Progenitor cell of endocrine pancreas (in vitro differentiated cells): Measurements from ENCODE around the gene FUBP1. TPM values are rescaled to one million over a fixed set of nuclear protein-coding genes. Genes with fewer than 3 reads are reported as not detected.
"Not testable (repeated sequence)": the region's sequence is repeated elsewhere in the genome, so short reads cannot be mapped to it uniquely, and the experiment has no call there.

Source experiments
- DNase-seq: peaks from one replicate; pipeline ENCODE4 v3.0.0; 2021; ENCODE audit warnings: low spot score; ENCODE audit not compliant: unreplicated experiment
- H3K27ac Mint-ChIP-seq: 2 replicates; pipeline ENCODE4 v1.8.0; 2021; ENCODE audit warnings: mild to moderate bottlenecking, moderate library complexity, mixed read lengths
- H3K27me3 Mint-ChIP-seq: 2 replicates; pipeline ENCODE4 v1.8.0; 2021; ENCODE audit warnings: mixed read lengths
- H3K36me3 Mint-ChIP-seq: 2 replicates; pipeline ENCODE4 v1.8.0; 2022; ENCODE audit warnings: mixed read lengths; ENCODE audit not compliant: insufficient read depth
- H3K4me1 Mint-ChIP-seq: 2 replicates; pipeline ENCODE4 v1.8.0; 2021; ENCODE audit warnings: low read depth, mixed read lengths
- H3K4me3 Mint-ChIP-seq: 2 replicates; pipeline ENCODE4 v1.8.0; 2021; ENCODE audit warnings: low read depth, mild to moderate bottlenecking, moderate library complexity, mixed read lengths
- H3K9me3 Mint-ChIP-seq: 2 replicates; pipeline ENCODE4 v1.8.0; 2021; ENCODE audit warnings: low read depth, mixed read lengths
- CTCF ChIP-seq: fragments of 200-600 bp; sonication (generic); IDR thresholded peaks from one replicate; pipeline ENCODE4 v1.5.0; 2021; ENCODE audit warnings: antibody characterized with exemption, mild to moderate bottlenecking; ENCODE audit not compliant: unreplicated experiment
- total RNA-seq: library from RNA; stranded (reverse); gene quantifications from 2 replicates; pipeline ENCODE4 v1.2.1, GENCODE V29; 2021

Gene FUBP1
- total RNA-seq, 1 donor from 2014 or later = 259 TPM

DNA sequence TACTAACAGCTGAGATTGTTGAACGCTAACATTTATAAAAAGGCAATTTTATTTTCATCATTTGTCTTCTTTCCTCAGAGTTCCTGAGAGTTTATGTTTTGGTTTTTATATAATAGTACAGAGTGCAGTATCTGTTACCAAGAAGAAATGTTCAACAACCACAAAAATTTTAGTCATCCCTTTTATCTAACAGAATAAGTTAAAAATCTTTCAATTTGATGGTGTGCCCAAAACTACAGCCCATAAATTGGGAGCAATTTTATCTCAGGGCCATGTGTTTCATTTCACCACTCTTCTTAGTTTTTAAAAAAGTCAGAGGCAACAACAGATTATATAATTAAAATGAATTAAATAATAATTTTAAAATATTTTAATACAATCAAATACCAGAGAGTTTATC is 53.4 kb downstream of the FUBP1 start:
- H3K4me3 Mint-ChIP-seq = no peak overlapping the region
- DNase-seq = no peak
- no peak for TF ChIP-seq CTCF

DNA sequence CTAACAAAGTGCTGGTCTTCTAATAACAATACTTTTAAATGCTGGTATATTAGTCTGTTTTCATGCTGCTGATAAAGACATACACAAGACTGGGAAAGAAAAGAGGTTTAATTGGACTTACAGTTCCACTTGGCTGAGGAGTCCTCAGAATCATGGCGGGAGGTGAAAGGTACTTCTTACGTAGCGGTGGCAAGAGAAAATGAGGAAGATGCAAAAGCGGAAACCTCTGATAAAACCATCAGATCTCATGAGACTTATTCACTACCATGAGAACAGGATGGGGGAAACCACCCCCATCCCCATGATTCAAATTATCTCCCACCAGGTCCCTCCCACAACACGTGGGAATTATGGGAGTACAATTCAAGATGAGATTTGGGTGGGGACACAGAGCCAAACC is 60.0 kb downstream of the FUBP1 start:
- not testable (repeated sequence) for H3K4me1 Mint-ChIP-seq, DNase-seq, H3K27ac Mint-ChIP-seq, H3K4me3 Mint-ChIP-seq, H3K27me3 Mint-ChIP-seq, H3K9me3 Mint-ChIP-seq
- H3K36me3 Mint-ChIP-seq = peaks cover 12% of the 10 kb centered on the region

More for the DNA sequence above, 53.4 kb downstream of the FUBP1 start:
- Mint-ChIP-seq H3K27ac (no peak overlapping the region), H3K36me3 (peaks cover 12% of the 10 kb centered on the region), H3K27me3 (no peaks in the 10 kb centered on the region), H3K9me3 (no peaks in the 10 kb centered on the region), H3K4me1 (no peaks in the 10 kb centered on the region)

- no peak overlapping the region for H3K27ac Mint-ChIP-seq
- no peaks in the 10 kb centered on the region for H3K9me3 Mint-ChIP-seq
- no peak for TF ChIP-seq CTCF
- no peaks in the 10 kb centered on the region for H3K27me3 Mint-ChIP-seq
- DNase-seq = no peak
- peaks cover 2% of the 10 kb centered on the region for H3K4me1 Mint-ChIP-seq
- H3K36me3 Mint-ChIP-seq = no peaks in the 10 kb centered on the region
- H3K4me3 Mint-ChIP-seq = no peak overlapping the region
Observed at GRCh38 chr1:77910116-77910515, 68.8 kb downstream of the FUBP1 start.

DNA sequence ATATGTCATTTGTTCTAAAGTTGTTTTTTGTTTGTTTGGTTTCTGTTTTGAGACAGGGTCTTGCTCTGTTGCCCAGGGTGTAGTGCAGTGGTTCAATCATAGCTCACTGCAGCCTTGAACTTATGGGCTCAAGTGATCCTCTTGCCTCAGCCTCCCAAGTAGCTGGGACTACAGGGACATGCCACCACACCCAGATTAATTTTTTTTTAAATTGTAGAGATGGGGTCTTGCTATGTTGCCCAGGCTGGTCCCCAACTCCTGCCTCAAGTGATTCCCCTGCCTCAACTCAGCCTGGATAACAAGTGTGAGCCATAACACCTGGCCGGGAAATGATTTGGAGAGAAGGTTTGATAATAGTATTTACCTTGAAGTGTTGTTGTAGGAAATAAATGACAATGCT is 72.2 kb downstream of the FUBP1 start:
- Mint-ChIP-seq H3K27ac (no peak overlapping the region), H3K36me3 (no peaks in the 10 kb centered on the region), H3K27me3 (no peaks in the 10 kb centered on the region), H3K4me3 (no peak overlapping the region), H3K4me1 (peaks cover 2% of the 10 kb centered on the region), H3K9me3 (no peaks in the 10 kb centered on the region)
- no peak for DNase-seq
- TF ChIP-seq CTCF = no peak

GRCh38 chr1:77906019-77906545 is 72.8 kb downstream of the FUBP1 start:
- H3K36me3 Mint-ChIP-seq = no peaks in the 10 kb centered on the region
- H3K27me3 Mint-ChIP-seq = no peaks in the 10 kb centered on the region
- no peaks in the 10 kb centered on the region for H3K9me3 Mint-ChIP-seq
- no peak for TF ChIP-seq CTCF
- no peak overlapping the region for H3K4me3 Mint-ChIP-seq
- no peak overlapping the region for H3K27ac Mint-ChIP-seq
- no peak for DNase-seq
- H3K4me1 Mint-ChIP-seq = peaks cover 2% of the 10 kb centered on the region

- H3K36me3 Mint-ChIP-seq = no peaks in the 10 kb centered on the region
- no peak for DNase-seq
- H3K27me3 Mint-ChIP-seq = no peaks in the 10 kb centered on the region
- no peak overlapping the region for H3K27ac Mint-ChIP-seq
- no peaks in the 10 kb centered on the region for H3K9me3 Mint-ChIP-seq
- H3K4me1 Mint-ChIP-seq = peaks cover 3% of the 10 kb centered on the region
- TF ChIP-seq CTCF = no peak
- no peak overlapping the region for H3K4me3 Mint-ChIP-seq
Observed at GRCh38 chr1:77905603-77906002, 73.3 kb downstream of the FUBP1 start.
